Measurements from ENCODE around the gene LILRA2.
"Not testable (repeated sequence)": the region's sequence is repeated elsewhere in the genome, so short reads cannot be mapped to it uniquely, and the experiment has no call there.

The LILRA2 gene

GRCh38 chr19:54612428-54612827 is 38.8 kb downstream of the LILRA2 start:
- DNase-seq, result no peak

- DNase-seq, result no peak
Observed at GRCh38 chr19:54614726-54615125, 41.1 kb downstream of the LILRA2 start.

GRCh38 chr19:54616057-54616456 is 42.5 kb downstream of the LILRA2 start:
- DNase-seq, result no peak

GRCh38 chr19:54616821-54617560 is 43.4 kb downstream of the LILRA2 start:
- DNase-seq, result no peak

GRCh38 chr19:54620464-54620863 is 46.9 kb downstream of the LILRA2 start:
- no peak for DNase-seq

GRCh38 chr19:54622431-54622830 is 48.8 kb downstream of the LILRA2 start:
- DNase-seq, result no peak

- DNase-seq, result not testable (repeated sequence)
Observed at GRCh38 chr19:54624234-54624633, 50.6 kb downstream of the LILRA2 start.

GRCh38 chr19:54624934-54625730 is 51.5 kb downstream of the LILRA2 start:
- DNase-seq, result not testable (repeated sequence)

- no peak for DNase-seq
Observed at GRCh38 chr19:54626757-54627156, 53.2 kb downstream of the LILRA2 start.

- DNase-seq, result not testable (repeated sequence)
Observed at GRCh38 chr19:54627912-54628311, 54.3 kb downstream of the LILRA2 start.

GRCh38 chr19:54630262-54630661 is 56.7 kb downstream of the LILRA2 start, which contains the start of gene LILRB1:
Gene LILRB1, plus strand, starts transcription at chr19:54630484. Its CDS starts 590 bp downstream, at chr19:54631074.
- DNase-seq, result not testable (repeated sequence)

GRCh38 chr19:54630782-54631181 is 57.2 kb downstream of the LILRA2 start:
- no peak for DNase-seq

- not testable (repeated sequence) for DNase-seq
Observed at GRCh38 chr19:54631489-54632337, 58.1 kb downstream of the LILRA2 start.

- not testable (repeated sequence) for DNase-seq
Observed at GRCh38 chr19:54632517-54632916, 58.9 kb downstream of the LILRA2 start.

GRCh38 chr19:54633401-54633800 is 59.8 kb downstream of the LILRA2 start:
- DNase-seq, result no peak

- not testable (repeated sequence) for DNase-seq
Observed at GRCh38 chr19:54636081-54636480, 62.5 kb downstream of the LILRA2 start.

- DNase-seq, result no peak
Observed at GRCh38 chr19:54638683-54639082, 65.1 kb downstream of the LILRA2 start.
